Mammary epithelial cell (primary cell): ENCODE measurements around the gene RNF150.
"Not testable (repeated sequence)": the region's sequence is repeated elsewhere in the genome, so short reads cannot be mapped to it uniquely, and the experiment has no call there.

Experiments used
- CTCF ChIP-seq, 2 donors: IDR thresholded peaks in 1 of 2; conservative IDR thresholded peaks in 1 of 2; 2 replicates each; pipeline ENCODE4 v1.5.1; 2011 to 2012; ENCODE audit warnings: inconsistent platforms in 2 of 2, low read length in 2 of 2, mild to moderate bottlenecking in 2 of 2, control low read depth in 1 of 2, low read depth in 1 of 2; ENCODE audit not compliant: insufficient read depth in 1 of 2; ENCODE audit errors: extremely low read depth in 1 of 2
- EZH2 ChIP-seq: IDR thresholded peaks from 2 replicates; pipeline ENCODE4 v1.6.1; 2012; ENCODE audit warnings: low read length, inconsistent platforms, borderline replicate concordance

GRCh38 chr4:140820520-140820919 lies 312.7 kb downstream of the RNF150 start:
- not testable (repeated sequence) for TF ChIP-seq CTCF (conservative IDR thresholded peaks at IDR 0.05 in 1 of 2, IDR thresholded peaks at IDR 0.05 in 1 of 2; ENCODE audit: extremely low read depth in 1 of 2, insufficient read depth in 1 of 2, low read depth in 1 of 2, low read length in 2 of 2); EZH2
